Measurements from ENCODE around the gene DHRS4L2.
"Not testable (repeated sequence)": the region's sequence is repeated elsewhere in the genome, so short reads cannot be mapped to it uniquely, and the experiment has no call there.

Gene DHRS4L2

DNA sequence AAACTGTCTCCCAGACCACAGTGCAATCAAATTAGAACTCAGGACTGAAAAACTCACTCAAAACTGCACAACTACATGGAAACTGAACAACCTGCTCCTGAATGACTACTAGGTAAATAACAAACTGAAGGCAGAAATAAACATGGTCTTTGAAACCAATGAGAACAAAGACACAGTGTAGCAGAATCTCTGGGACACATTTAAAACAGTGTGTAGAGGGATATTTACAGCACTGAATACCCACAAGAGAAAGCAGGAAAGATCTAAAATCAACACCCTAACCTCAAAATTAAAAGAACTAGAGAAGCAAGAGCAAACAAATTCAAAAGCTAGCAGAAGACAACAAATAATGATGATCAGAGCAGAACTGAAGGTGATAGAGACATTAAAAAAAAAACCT, 14.7 kb upstream of the DHRS4L2 start:
- DNase-seq: not testable (repeated sequence)

- DNase-seq: not testable (repeated sequence)
These were observed 11.5 kb upstream of the DHRS4L2 start for GRCh38 chr14:23977208-23977607.

DNA sequence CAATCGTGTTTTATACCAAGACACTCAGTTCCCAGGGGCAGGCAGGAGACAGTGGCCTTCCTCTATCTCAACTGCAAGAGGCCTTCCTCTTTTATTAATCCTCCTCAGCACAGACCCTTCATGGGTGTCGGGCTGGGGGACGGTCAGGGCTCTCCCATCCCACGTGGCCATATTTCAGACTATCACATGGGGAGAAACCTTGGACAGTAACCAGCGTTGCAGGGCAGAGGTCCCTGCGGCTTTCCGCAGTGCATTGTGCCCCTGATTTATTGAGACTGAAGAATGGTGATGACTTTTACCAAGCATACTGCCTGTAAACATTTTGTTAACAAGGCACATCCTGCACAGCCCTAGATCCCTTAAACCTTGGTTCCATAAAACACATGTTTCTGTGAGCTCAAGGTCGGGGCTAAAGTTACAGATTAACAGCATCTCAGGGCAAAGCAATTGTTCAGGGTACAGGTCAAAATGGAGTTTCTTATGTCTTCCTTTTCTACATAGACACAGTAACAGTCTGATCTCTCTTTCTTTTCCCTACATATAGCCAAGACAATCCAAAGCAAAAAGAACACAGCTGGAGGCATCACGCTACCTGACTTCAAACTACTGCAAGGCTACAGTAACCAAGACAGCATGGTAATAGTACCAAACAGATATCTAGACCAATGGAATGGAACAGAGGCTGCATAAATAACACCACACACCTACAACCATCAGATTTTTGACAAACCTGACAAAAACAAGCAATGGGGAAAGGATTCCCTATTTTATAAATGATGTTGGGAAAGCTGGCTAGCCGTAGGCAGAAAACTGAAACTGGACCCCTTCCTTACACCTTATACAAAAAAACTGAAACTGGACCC, 6.5 kb upstream of the DHRS4L2 start:
- not testable (repeated sequence) for DNase-seq

GRCh38 chr14:23984891-23985602, 3.7 kb upstream of the DHRS4L2 start:
- peak; percentile 95 for DNase-seq

- not testable (repeated sequence) for DNase-seq
These were observed 514 bp upstream of the DHRS4L2 start for GRCh38 chr14:23988223-23988606.

- DNase-seq: not testable (repeated sequence)
These were observed 1.2 kb downstream of the DHRS4L2 start for GRCh38 chr14:23989734-23990445.

DNA sequence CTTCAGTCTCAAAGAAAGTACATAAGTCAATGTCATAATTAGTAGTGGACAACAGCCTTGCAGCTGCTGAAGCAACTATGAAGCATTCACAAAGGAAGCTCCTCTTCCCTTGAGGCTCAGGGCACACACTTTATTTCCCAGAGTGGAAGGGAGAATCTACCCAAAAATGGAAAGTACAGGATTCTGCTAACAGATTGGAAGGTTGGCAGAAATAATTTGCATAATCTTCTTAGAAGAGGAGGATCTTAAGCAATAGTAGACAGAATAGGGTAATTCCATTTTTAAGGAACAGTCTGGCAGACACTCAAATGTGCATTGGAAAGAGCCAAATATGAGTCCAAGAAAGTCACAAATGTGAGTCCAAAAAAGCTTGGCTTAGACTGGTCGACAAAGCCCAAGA, 2.2 kb downstream of the DHRS4L2 start:
- not testable (repeated sequence) for DNase-seq

- DNase-seq: not testable (repeated sequence)
These were observed 4.3 kb downstream of the DHRS4L2 start for GRCh38 chr14:23993042-23993441.

DNA sequence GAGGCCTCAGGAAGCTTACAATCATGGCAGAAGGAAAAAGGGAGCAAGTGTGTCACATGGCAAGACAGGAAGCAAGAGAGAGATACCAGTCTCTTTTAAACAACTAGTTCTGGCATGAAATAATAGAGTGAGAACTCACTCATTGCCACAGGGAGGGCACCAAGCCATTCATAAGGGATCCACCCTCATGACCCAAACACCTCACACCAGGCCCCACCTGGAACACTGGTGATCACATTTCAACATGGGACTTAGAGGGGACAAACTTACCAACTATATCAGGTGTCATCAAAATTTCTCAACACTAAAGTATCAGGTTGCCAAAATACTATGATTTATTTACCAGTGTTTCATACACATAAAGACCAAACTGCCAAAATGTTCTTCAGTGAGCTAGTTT, 7.3 kb downstream of the DHRS4L2 start:
- not testable (repeated sequence) for DNase-seq

DNA sequence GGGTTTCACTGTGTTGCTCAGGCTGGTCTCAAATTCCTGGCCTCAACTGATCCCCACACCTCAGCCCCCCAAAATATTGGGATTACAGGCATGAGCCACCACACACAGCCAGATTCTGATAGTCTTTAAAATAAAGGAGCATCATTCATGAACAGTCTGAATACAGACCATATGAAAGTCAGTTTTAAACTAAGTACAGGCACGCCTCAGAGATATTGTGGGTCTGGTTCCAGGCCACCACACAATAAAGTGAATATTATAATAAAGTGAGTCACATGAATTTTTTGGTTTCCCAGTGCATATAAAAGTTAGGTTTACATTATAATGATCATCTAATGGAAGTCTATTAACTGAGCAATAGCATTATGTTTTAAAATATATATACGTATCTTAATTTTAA, 8.1 kb downstream of the DHRS4L2 start:
- DNase-seq: not testable (repeated sequence)

- DNase-seq: not testable (repeated sequence)
These were observed 10.9 kb downstream of the DHRS4L2 start for GRCh38 chr14:23999640-24000039.

GRCh38 chr14:24001078-24001477, 12.3 kb downstream of the DHRS4L2 start:
- not testable (repeated sequence) for DNase-seq

DNA sequence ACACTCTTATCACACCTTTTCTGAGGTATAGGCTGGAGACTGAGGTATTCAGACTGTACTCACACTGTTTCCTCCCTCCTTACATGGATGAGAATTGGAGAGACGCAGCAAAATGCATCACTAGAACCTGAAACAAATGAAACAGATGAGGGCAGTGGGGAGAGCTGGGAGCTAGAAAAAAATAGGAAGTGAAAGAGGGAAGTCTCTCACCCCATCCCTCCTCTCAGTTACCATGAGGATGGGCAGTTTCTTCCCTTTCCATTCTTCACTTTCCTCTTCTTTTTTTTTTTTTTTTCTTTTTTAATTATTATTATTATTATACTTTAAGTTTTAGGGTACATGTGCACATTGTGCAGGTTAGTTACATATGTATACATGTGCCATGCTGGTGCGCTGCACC, 12.9 kb downstream of the DHRS4L2 start:
- not testable (repeated sequence) for DNase-seq

DNA sequence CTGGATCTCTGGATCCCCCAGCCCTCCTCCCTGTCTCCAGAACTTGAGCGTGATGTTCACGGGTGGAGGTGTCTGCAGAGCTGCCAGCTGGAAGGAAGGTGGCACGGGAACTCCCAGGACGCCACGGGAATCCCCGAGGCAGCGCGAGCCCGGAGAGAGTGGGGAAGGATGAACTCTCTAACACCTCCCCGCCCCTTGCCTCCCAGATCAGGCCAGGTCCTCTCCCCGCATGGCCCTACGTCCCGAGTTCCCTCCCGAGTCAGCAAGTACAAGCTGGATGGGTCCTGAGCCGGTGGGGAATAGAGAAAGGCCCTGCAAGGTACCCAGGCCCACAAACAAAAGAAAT, 17.7 kb downstream of the DHRS4L2 start:
- not testable (repeated sequence) for DNase-seq

DNA sequence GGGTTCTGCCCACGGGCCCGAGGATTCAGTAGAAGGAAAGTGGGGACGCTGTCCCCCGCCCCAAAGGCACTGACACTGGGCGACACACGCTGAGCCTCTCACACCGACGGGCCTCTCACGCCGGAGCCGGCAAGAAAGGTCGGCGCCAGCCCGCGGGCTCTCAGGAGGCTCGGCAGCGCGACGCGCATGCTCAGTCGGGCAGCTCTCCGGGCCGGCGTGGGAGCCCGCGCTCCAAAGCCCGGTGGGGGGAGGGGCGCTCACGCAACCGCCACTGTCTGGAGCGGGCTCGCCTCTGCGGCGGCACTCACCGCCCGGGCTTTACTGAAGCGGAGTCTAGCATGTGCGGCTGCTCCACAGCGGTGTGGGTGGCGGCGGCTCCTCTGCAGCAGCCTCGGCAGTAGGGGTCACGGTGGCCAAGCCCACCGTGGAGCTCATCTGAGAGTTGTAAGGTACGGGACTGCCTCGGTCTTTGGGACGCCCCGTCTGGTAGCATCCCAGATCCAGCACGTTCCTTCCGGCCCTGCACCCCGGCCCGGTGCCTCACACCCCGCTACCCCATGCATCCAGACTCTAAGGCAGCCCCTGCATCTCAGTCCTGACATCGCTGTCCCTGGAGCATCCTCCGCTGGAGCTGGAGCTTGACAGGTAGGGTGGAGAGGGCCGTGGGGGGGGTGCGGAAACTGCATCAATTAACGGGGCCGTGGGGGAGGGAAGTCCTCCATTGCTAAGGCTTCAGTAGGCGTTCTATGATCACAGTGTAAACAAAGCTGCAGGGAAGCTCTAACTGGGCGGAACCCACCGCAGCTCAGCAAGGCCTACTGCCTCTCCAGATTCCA, 18.3 kb downstream of the DHRS4L2 start:
- peak; percentile 15 for DNase-seq

- no peak for DNase-seq
These were observed 22.3 kb downstream of the DHRS4L2 start for GRCh38 chr14:24011051-24011450.

DNA sequence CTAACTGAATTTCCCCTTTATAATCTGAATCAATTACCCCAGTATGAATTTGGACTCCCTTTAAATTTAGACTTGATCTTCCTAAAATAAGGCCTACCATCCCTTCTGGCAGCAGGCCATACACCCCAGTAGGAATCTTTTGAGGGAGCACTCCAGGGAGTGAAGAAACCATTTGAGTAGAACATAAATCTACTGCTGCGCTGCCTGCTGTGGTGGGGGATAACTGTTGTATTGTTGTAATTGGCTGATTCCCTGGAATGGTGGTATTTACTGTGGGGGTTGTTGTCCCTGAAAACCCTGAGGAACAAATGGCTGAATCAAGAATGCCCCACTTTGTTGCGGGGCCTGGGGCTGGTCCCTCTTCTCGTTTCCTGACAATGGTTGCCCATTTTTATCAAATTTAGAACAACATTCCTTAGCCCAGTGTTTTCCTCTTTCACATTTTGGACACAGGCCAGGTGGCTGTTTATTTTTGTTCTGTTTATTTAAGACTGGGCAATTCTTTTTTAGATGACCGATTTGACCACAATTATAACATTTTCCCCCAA, 24.1 kb downstream of the DHRS4L2 start:
- not testable (repeated sequence) for DNase-seq

DNA sequence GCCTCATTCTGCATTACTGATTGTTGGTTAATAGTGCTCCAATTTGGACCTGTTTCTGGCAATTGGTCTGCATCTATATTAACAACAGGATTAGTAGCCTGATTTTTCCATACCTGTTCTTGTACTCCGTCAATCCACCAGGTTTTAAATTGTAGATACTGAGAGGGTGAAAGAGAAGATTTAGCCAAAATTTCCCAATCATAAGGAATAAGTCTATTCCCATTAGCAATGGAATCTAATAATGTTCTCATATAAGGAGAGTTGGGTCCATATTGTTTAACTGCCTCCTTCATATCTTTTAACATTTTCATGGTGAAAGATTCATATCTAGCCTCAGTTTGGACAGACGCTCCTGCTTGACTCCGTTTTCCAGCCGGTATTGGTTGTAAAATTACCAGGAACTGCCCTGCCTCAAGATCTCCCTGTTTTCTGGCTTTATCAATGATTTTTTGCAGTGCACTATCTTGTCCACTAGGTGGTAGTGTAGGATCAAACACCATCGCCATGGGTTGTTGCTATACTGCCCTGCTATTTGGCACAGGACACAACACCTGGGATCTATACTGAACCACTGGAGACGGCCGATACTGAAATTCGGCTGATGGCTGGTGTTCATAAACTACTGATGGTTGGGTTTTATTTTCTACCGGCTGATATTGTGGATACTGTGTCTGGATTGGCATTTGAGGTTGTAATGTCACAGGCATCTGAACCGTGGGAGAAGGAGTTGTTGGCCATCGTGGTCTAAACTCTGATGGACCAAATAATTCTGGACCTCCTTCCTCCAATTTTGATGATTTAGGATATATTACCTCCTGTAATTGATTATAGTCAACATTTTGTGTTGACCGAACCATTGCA, 25.2 kb downstream of the DHRS4L2 start:
- DNase-seq: peak; percentile 51

- DNase-seq: not testable (repeated sequence)
These were observed 27.0 kb downstream of the DHRS4L2 start for GRCh38 chr14:24015745-24016144.

DNA sequence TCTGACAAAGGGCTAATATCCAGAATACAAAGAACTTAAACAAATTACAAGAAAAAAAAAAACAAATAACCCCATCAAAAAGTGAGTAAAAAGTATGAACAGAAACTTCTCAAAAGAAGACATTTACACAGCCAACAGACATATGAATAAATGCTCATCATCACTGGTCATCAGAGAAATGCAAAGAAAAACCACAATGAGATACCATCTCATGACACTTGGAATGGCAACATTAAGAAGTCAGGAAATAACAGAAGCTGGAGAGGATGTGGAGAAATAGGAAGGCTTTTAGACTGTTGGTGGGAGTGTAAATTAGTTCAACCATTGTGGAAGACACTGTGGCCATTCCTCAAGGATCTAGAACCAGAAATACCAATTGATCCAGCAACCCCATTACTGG, 30.2 kb downstream of the DHRS4L2 start:
- DNase-seq: not testable (repeated sequence)

- not testable (repeated sequence) for DNase-seq
These were observed 31.2 kb downstream of the DHRS4L2 start for GRCh38 chr14:24019944-24020343.
